CD4-positive, alpha-beta memory T cell (primary cell): ENCODE results near the gene ELN. TPM values are rescaled to one million over a fixed set of nuclear protein-coding genes. Genes with fewer than 3 reads are reported as not detected.

Experiments
- CTCF ChIA-PET: fragments of 350-600 bp; sonication (Branson Sonifier 250); formaldehyde crosslinking; loops from one replicate; lab custom pipeline; 2021; ENCODE audit warnings: inconsistent platforms; ENCODE audit not compliant: partially characterized antibody; lab: Charles Lee
- POLR2A ChIA-PET: fragments of 350-600 bp; sonication (Branson Sonifier 250); formaldehyde crosslinking; loops from one replicate; lab custom pipeline; 2021; ENCODE audit not compliant: partially characterized antibody; lab: Charles Lee
- DNase-seq, 5 donors: peaks; one replicate each; pipeline versions ENCODE4 v3.0.0 to v3.0.0-alpha.2; 2020 to 2022; ENCODE audit warnings: mixed read lengths in 1 of 5
- H3K27ac ChIP-seq: one replicate; pipeline ENCODE4 v1.7.0; 2013; ENCODE audit warnings: low read depth, low read length
- H3K27me3 ChIP-seq: 2 replicates; pipeline ENCODE4 v1.7.0; 2013; ENCODE audit warnings: mild to moderate bottlenecking, low read length, moderate library complexity; ENCODE audit not compliant: insufficient read depth
- H3K36me3 ChIP-seq: 2 replicates; pipeline ENCODE4 v1.7.0; 2013; ENCODE audit warnings: mild to moderate bottlenecking, low read length, moderate library complexity; ENCODE audit not compliant: insufficient read depth
- H3K4me1 ChIP-seq: 2 replicates; pipeline ENCODE4 v1.7.0; 2013; ENCODE audit warnings: mild to moderate bottlenecking, low read length, moderate library complexity; ENCODE audit not compliant: insufficient read depth
- H3K4me3 ChIP-seq, 2 donors: one replicate each; pipeline ENCODE4 v1.7.0; 2013; ENCODE audit warnings: low read length in 2 of 2, mild to moderate bottlenecking in 1 of 2
- H3K9me3 ChIP-seq, 2 donors: one replicate each; pipeline ENCODE4 v1.7.0; 2013; ENCODE audit warnings: low read length in 2 of 2, control low read depth in 1 of 2; ENCODE audit not compliant: control insufficient read depth in 1 of 2
- H3K27ac Mint-ChIP-seq, 7 donors: one replicate each; pipeline ENCODE4 v1.8.0; 2020 to 2021; ENCODE audit warnings: mixed read lengths in 7 of 7, mild to moderate bottlenecking in 6 of 7, inconsistent platforms in 3 of 7, moderate library complexity in 3 of 7
- H3K27me3 Mint-ChIP-seq, 2 donors: one replicate each; pipeline ENCODE4 v1.8.0; 2020 to 2021; ENCODE audit warnings: mixed read lengths in 2 of 2
- H3K36me3 Mint-ChIP-seq, 2 donors: one replicate each; pipeline ENCODE4 v1.8.0; 2020 to 2021; ENCODE audit warnings: mixed read lengths in 2 of 2, inconsistent platforms in 1 of 2, mild to moderate bottlenecking in 1 of 2
- H3K4me1 Mint-ChIP-seq, 4 donors: one replicate each; pipeline ENCODE4 v1.8.0; 2020 to 2021; ENCODE audit warnings: mixed read lengths in 4 of 4, mild to moderate bottlenecking in 1 of 4
- H3K4me3 Mint-ChIP-seq, 8 donors: one replicate each; pipeline ENCODE4 v1.8.0; 2020 to 2021; ENCODE audit warnings: mixed read lengths in 8 of 8, mild to moderate bottlenecking in 7 of 8, moderate library complexity in 6 of 8, inconsistent platforms in 3 of 8
- H3K9me3 Mint-ChIP-seq, 8 donors: one replicate each; pipeline ENCODE4 v1.8.0; 2020 to 2021; ENCODE audit warnings: mixed read lengths in 8 of 8, mild to moderate bottlenecking in 5 of 8, inconsistent platforms in 3 of 8, moderate library complexity in 1 of 8
- intact Hi-C: fragments of 100-400 bp; cut with micrococcal nuclease; formaldehyde crosslinking; loops from one replicate; pipeline ENCODE4 v1.15.1; 2023
- polyA plus RNA-seq, 2 donors: library from polyadenylated mRNA; unstranded; fragments of 300-500 nt; fragmentation: Illumina TruSeq; gene quantifications; one replicate each; pipeline ENCODE4 v1.2.3, GENCODE V29; 2021
- total RNA-seq, 2 experiments: library from RNA; stranded (reverse); gene quantifications; one replicate each; pipeline ENCODE4 v1.2.3, GENCODE V29; 2021

Gene ELN
- total and polyA plus RNA-seq, 4 experiments from 2014 or later = not detected

DNA sequence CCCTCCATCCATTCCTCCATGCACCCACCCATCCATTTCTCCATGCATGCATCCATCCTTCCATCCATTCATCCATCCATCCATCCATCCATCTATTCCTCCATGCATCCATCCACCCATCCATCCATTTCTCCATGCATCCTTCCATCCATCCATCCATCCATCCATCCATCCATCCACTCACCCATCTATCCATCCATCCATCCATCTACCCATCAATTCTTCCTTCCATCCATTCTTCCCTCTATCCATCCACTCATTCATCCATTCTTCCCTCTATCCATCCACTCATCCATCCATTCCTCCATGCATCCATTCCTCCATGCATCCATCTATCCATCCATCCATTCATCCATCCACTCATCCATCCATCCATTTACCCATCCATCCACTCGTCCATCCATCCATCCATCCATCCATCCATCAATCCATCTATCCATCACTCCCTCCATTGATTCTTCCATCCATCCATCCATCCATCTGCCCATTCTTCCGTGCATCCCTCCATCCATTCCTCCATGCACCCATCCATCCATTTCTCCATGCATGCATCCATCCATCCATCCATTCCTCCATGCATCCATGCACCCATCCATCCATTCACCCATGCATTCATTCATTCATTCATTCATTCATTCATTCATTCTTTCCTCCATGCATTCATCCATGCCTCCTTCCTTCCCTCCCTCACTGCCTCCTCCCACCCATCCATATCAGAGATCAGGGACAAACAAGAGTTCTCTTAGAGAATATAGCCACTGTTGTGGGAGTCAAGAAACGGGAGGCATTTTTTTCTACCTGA is 22.2 kb downstream of the ELN start:
- H3K9me3 Mint-ChIP-seq = no peaks in the 10 kb centered on the region
- no peak for DNase-seq
- intact Hi-C loops = no loop called here
- H3K4me1 Mint-ChIP-seq = peaks cover 0 to 1% (median under 1%) of the 10 kb centered on the region in 4 donors
- no peak overlapping the region for H3K27ac ChIP-seq
- POLR2A ChIA-PET = no interaction called here
- no peaks in the 10 kb centered on the region for H3K36me3 Mint-ChIP-seq
- CTCF ChIA-PET = no interaction called here
- no peaks in the 10 kb centered on the region for H3K4me1 ChIP-seq
- no peaks in the 10 kb centered on the region for H3K27me3 ChIP-seq
- H3K4me3 ChIP-seq = no peak overlapping the region
- no peaks in the 10 kb centered on the region for H3K9me3 ChIP-seq
- no peaks in the 10 kb centered on the region for H3K36me3 ChIP-seq
- no peak overlapping the region for H3K27ac Mint-ChIP-seq
- peaks cover 0 to 3% of the 10 kb centered on the region in 2 donors for H3K27me3 Mint-ChIP-seq
- no peak overlapping the region for H3K4me3 Mint-ChIP-seq

DNA sequence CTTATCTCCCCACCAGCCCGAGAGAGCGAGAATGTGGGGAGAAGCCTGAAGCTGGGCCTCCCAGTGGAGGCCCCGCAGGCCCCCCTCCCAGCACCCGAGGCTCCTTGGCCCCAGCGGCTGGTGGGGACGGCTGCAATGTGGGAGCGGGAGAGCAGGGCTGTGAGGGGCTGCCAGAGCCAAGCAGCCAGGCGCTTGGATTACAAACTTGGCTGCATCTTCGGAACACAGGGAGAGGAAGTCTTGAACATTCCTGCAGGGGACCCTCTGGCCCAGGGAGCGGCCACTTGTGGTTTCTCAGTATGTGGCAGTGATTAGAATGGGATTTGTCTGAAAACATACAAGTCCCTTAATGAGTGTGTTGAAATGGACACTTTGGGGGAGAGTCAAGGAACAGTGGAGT is 23.2 kb downstream of the ELN start:
- DNase-seq = no peak

GRCh38 chr7:74051629-74052410 is 23.8 kb downstream of the ELN start:
- H3K4me3 Mint-ChIP-seq = no peak overlapping the region
- H3K27ac Mint-ChIP-seq = no peak overlapping the region
- H3K27ac ChIP-seq = no peak overlapping the region
- no peaks in the 10 kb centered on the region for H3K27me3 ChIP-seq
- no peaks in the 10 kb centered on the region for H3K9me3 ChIP-seq
- H3K36me3 ChIP-seq = no peaks in the 10 kb centered on the region
- no peaks in the 10 kb centered on the region for H3K36me3 Mint-ChIP-seq
- intact Hi-C loops = no loop called here
- no peak overlapping the region for H3K4me3 ChIP-seq
- no peaks in the 10 kb centered on the region for H3K4me1 ChIP-seq
- H3K4me1 Mint-ChIP-seq = peaks cover 0 to 1% (median under 1%) of the 10 kb centered on the region in 4 donors
- DNase-seq = no peak
- peaks cover 0 to 3% of the 10 kb centered on the region in 2 donors for H3K27me3 Mint-ChIP-seq
- POLR2A ChIA-PET = no interaction called here
- CTCF ChIA-PET = no interaction called here
- H3K9me3 Mint-ChIP-seq = no peaks in the 10 kb centered on the region

More for the DNA sequence above, 23.2 kb downstream of the ELN start:
- H3K4me3 Mint-ChIP-seq = no peak overlapping the region
- H3K4me3 ChIP-seq = no peak overlapping the region
- intact Hi-C loops = no loop called here
- H3K27me3 Mint-ChIP-seq = peaks cover 0 to 3% of the 10 kb centered on the region in 2 donors
- no peaks in the 10 kb centered on the region for H3K36me3 ChIP-seq
- peaks cover 0 to 1% (median under 1%) of the 10 kb centered on the region in 4 donors for H3K4me1 Mint-ChIP-seq
- H3K27me3 ChIP-seq = no peaks in the 10 kb centered on the region
- no peaks in the 10 kb centered on the region for H3K4me1 ChIP-seq
- no peak overlapping the region for H3K27ac ChIP-seq
- POLR2A ChIA-PET = no interaction called here
- no peaks in the 10 kb centered on the region for H3K36me3 Mint-ChIP-seq
- CTCF ChIA-PET = no interaction called here
- no peaks in the 10 kb centered on the region for H3K9me3 ChIP-seq
- no peak overlapping the region for H3K27ac Mint-ChIP-seq
- H3K9me3 Mint-ChIP-seq = no peaks in the 10 kb centered on the region

DNA sequence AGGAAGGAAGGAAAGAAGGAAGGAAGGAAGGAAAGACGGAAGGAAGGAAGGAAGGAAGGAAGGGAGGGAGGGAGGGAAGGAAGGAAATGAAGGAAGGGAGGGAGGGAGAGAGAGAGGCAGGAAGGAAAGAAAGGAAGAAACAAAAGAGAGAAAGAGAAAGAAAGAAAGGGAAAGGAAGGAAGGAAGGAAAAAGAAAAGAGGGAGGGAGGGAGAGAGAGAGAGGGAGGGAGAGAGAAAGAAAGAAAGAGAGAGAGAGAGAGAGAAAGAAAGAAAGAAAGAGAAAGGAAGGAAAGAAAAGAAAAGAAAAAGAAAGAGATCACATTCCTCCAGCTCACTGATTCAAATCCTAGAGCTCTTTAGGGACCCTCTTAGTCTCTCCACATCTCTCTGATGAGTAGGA is 24.7 kb downstream of the ELN start:
- Mint-ChIP-seq H3K27me3 (peaks cover 0 to 2% of the 10 kb centered on the region in 2 donors), H3K9me3 (no peaks in the 10 kb centered on the region), H3K4me3 (no peak overlapping the region), H3K27ac (peak overlapping the region in 4 of 7 donors; percentile 52 to 83 (median 66)), H3K36me3 (no peaks in the 10 kb centered on the region), H3K4me1 (peaks cover 0 to 1% (median under 1%) of the 10 kb centered on the region in 4 donors)
- Histone ChIP-seq H3K36me3 (no peaks in the 10 kb centered on the region), H3K27me3 (no peaks in the 10 kb centered on the region), H3K9me3 (no peaks in the 10 kb centered on the region), H3K4me3 (no peak overlapping the region), H3K27ac (no peak overlapping the region), H3K4me1 (no peaks in the 10 kb centered on the region)
- ChIA-PET POLR2A (no interaction called here), CTCF (no interaction called here)
- intact Hi-C loops = no loop called here
- DNase-seq = no peak

DNA sequence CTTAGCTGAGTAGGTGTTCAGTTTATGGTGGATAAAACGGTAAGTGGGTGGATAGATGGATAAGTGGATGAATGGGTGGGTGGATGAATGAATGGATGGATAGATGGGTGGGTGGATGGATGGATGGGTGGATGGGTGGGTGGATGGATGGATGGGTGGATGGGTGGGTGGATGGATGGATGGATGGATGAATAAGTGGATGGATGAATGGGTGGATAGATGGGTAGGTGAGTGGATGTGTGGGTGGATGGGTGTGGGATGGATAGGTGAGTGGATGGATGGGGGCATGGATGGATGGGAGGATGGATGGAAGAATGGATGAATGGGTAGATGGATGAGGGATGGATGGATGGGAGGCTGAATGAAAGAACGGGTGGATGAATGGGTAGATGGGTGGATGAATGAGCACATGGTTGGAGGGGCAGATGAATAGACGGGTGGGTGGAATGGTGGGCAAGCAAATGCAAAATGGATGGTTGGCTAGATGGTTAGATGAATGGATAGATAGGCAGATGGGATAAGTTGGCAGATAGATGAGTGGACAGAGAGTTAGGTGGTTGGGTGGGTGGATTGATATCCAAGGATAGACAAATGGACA is 25.7 kb downstream of the ELN start:
- POLR2A ChIA-PET = no interaction called here
- H3K36me3 Mint-ChIP-seq = no peaks in the 10 kb centered on the region
- Histone ChIP-seq H3K36me3 (no peaks in the 10 kb centered on the region), H3K9me3 (no peaks in the 10 kb centered on the region), H3K4me1 (no peaks in the 10 kb centered on the region), H3K4me3 (no peak overlapping the region), H3K27ac (no peak overlapping the region), H3K27me3 (no peaks in the 10 kb centered on the region)
- DNase-seq = no peak
- peaks cover 4 to 9% of the 10 kb centered on the region in 2 donors for H3K27me3 Mint-ChIP-seq
- CTCF ChIA-PET = no interaction called here
- peak overlapping the region in 1 of 7 donors; percentile 52 for H3K27ac Mint-ChIP-seq
- intact Hi-C loops = no loop called here
- H3K9me3 Mint-ChIP-seq = no peaks in the 10 kb centered on the region
- peaks cover 0 to 1% (median under 1%) of the 10 kb centered on the region in 4 donors for H3K4me1 Mint-ChIP-seq
- H3K4me3 Mint-ChIP-seq = no peak overlapping the region

GRCh38 chr7:74056096-74056915 is 28.3 kb downstream of the ELN start:
- no peaks in the 10 kb centered on the region for H3K27me3 ChIP-seq
- intact Hi-C loops = no loop called here
- no peaks in the 10 kb centered on the region for H3K9me3 ChIP-seq
- Mint-ChIP-seq H3K27ac (no peak overlapping the region), H3K4me1 (peaks cover 0 to 1% (median under 1%) of the 10 kb centered on the region in 4 donors), H3K9me3 (no peaks in the 10 kb centered on the region), H3K4me3 (no peak overlapping the region), H3K36me3 (no peaks in the 10 kb centered on the region), H3K27me3 (peaks cover 4 to 9% of the 10 kb centered on the region in 2 donors)
- ChIA-PET POLR2A (interaction anchor here (0.5 kb wide), 1 partner anchor 147 kb away, joined by 4 read pairs; no protein-coding TSS in a partner anchor), CTCF (interaction anchor here (0.6 kb wide), 1 partner anchor 12 kb away, joined by 3 read pairs; no protein-coding TSS in a partner anchor)
- no peak for DNase-seq
- H3K4me3 ChIP-seq = no peak overlapping the region
- H3K36me3 ChIP-seq = no peaks in the 10 kb centered on the region
- no peaks in the 10 kb centered on the region for H3K4me1 ChIP-seq
- no peak overlapping the region for H3K27ac ChIP-seq
